NCI-H345 (cell line): Measurements from ENCODE around the gene CCDC74A.
"Not testable (repeated sequence)": the region's sequence is repeated elsewhere in the genome, so short reads cannot be mapped to it uniquely, and the experiment has no call there.

Source experiments
- DNase-seq: peaks from one replicate; lab custom pipeline; 2025; lab: John Stamatoyannopoulos, UW

The CCDC74A gene

GRCh38 chr2:131566371-131566770, 38.7 kb downstream of the CCDC74A start:
- DNase-seq = no peak

- DNase-seq = no peak
Measured at GRCh38 chr2:131567891-131568290, 40.2 kb downstream of the CCDC74A start.

- DNase-seq = not testable (repeated sequence)
Measured at GRCh38 chr2:131568401-131568800, 40.7 kb downstream of the CCDC74A start.

- DNase-seq = no peak
Measured at GRCh38 chr2:131572175-131572574, 44.5 kb downstream of the CCDC74A start.

- DNase-seq = no peak
Measured at GRCh38 chr2:131577812-131578211, 50.1 kb downstream of the CCDC74A start.

- no peak for DNase-seq
Measured at GRCh38 chr2:131580187-131580586, 52.5 kb downstream of the CCDC74A start.
